Endothelial cell of umbilical vein (primary cell): ENCODE results near the gene KAT2B. TPM values are rescaled to one million over a fixed set of nuclear protein-coding genes. Genes with fewer than 3 reads are reported as not detected.

Experiments
- BruUV-seq: library from RNA; stranded (reverse); fragments of 400-500 nt; replicated peaks from 2 replicates; lab custom pipeline; 2021; lab: Mats Ljungman, UMichigan
- CTCF ChIA-PET: fragments of 300-600, 350-600 bp; sonication (Branson Sonifier 250); formaldehyde crosslinking; loops from one replicate; lab custom pipeline; 2021; ENCODE audit warnings: antibody characterized with exemption, inconsistent platforms; lab: Charles Lee
- POLR2A ChIA-PET: fragments of 300-600, 350-600 bp; sonication (Branson Sonifier 250); formaldehyde crosslinking; loops from one replicate; lab custom pipeline; 2021; ENCODE audit warnings: antibody characterized with exemption, inconsistent platforms; lab: Charles Lee
- DNase-seq: peaks from one replicate; pipeline ENCODE4 v3.0.0-alpha.2; 2011; ENCODE audit warnings: low read depth, low spot score
- FAIRE-seq: peaks from 2 replicates; lab custom pipeline; 2011; peaks lifted over from hg19 to GRCh38; lab: Jason Lieb, UNC
- H2AFZ ChIP-seq: 2 replicates; pipeline ENCODE4 v1.6.0; 2012; ENCODE audit warnings: low read depth, low read length, control low read depth, inconsistent platforms
- H3K27ac ChIP-seq: 2 replicates; pipeline ENCODE4 v1.5.1; 2011; ENCODE audit warnings: low read depth, mild to moderate bottlenecking, control low read depth, low read length, moderate library complexity; ENCODE audit not compliant: insufficient read depth
- H3K27me3 ChIP-seq, 2 experiments: 2 replicates each; pipeline versions ENCODE4 v1.6.0 to v1.6.1; 2011; ENCODE audit warnings: low read length in 2 of 2, mixed read lengths in 1 of 2; ENCODE audit not compliant: control insufficient read depth in 2 of 2, insufficient read depth in 2 of 2
- H3K36me3 ChIP-seq, 2 experiments: 2 replicates in 1 of 2; 3 replicates in 1 of 2; pipeline ENCODE4 v1.5.1; 2011; ENCODE audit warnings: low read length in 2 of 2, mild to moderate bottlenecking in 1 of 2, moderate library complexity in 1 of 2; ENCODE audit not compliant: control insufficient read depth in 2 of 2, insufficient read depth in 2 of 2; ENCODE audit errors: extremely low read depth in 1 of 2
- H3K4me1 ChIP-seq: 3 replicates; pipeline ENCODE4 v1.5.1; 2011; ENCODE audit warnings: mild to moderate bottlenecking, low read length; ENCODE audit not compliant: control insufficient read depth, insufficient read depth; ENCODE audit errors: extremely low read depth
- H3K4me2 ChIP-seq: 2 replicates; pipeline ENCODE4 v1.6.1; 2011; ENCODE audit warnings: low read length, control low read depth, mixed read lengths; ENCODE audit not compliant: insufficient read depth
- H3K4me3 ChIP-seq, 3 experiments: fragments of 200-600 bp in 1 of 3; sonication (generic), shearing (Covaris generic) in 1 of 3; replicated peaks in 1 of 3; 2 replicates each; pipeline ENCODE4 v1.5.1; 2011 to 2016; ENCODE audit warnings: control low read depth in 3 of 3, low read length in 3 of 3, mild to moderate bottlenecking in 2 of 3, inconsistent platforms in 1 of 3, low read depth in 1 of 3, moderate library complexity in 1 of 3; ENCODE audit not compliant: insufficient read depth in 1 of 3
- H3K79me2 ChIP-seq: 2 replicates; pipeline ENCODE4 v1.6.0; 2012; ENCODE audit warnings: low read length, inconsistent platforms; ENCODE audit not compliant: control insufficient read depth, insufficient read depth
- H3K9ac ChIP-seq: replicated peaks from 2 replicates; pipeline ENCODE3; 2011; ENCODE audit warnings: low read length, control low read depth; ENCODE audit not compliant: insufficient read depth; ENCODE audit errors: extremely low read depth
- H3K9me1 ChIP-seq: replicated peaks from 3 replicates; pipeline ENCODE4 v1.6.0; 2011; ENCODE audit warnings: mild to moderate bottlenecking, low read length; ENCODE audit not compliant: control insufficient read depth, insufficient read depth; ENCODE audit errors: extremely low read depth
- H3K9me3 ChIP-seq: replicated peaks from 2 replicates; pipeline ENCODE4 v1.5.1; 2012; ENCODE audit warnings: low read length, inconsistent platforms; ENCODE audit not compliant: control insufficient read depth, insufficient read depth
- H4K20me1 ChIP-seq: replicated peaks from 2 replicates; pipeline ENCODE3; 2011; ENCODE audit warnings: mild to moderate bottlenecking, low read length; ENCODE audit not compliant: control insufficient read depth, insufficient read depth; ENCODE audit errors: extremely low read depth
- EZH2 ChIP-seq: IDR thresholded peaks from 2 replicates; pipeline ENCODE4 v1.6.1; 2012; ENCODE audit warnings: borderline replicate concordance, low read depth, mild to moderate bottlenecking, moderate library complexity, low read length, inconsistent platforms; ENCODE audit not compliant: severe bottlenecking
- FOS ChIP-seq: IDR thresholded peaks from 2 replicates; pipeline ENCODE4 v1.6.1; 2011; ENCODE audit warnings: mild to moderate bottlenecking, low read length, moderate library complexity, borderline replicate concordance; ENCODE audit not compliant: insufficient read depth
- GATA2 ChIP-seq: IDR thresholded peaks from 2 replicates; pipeline ENCODE4 v1.7.0; 2011; ENCODE audit warnings: low read depth, mild to moderate bottlenecking, moderate library complexity, mixed read lengths, low read length; ENCODE audit not compliant: insufficient read length, insufficient read depth
- JUN ChIP-seq: IDR thresholded peaks from 2 replicates; pipeline ENCODE4 v1.6.1; 2011; ENCODE audit warnings: borderline replicate concordance, low read depth; ENCODE audit not compliant: insufficient read length, insufficient read depth
- MYC ChIP-seq: IDR thresholded peaks from one replicate; pipeline ENCODE4 v1.6.1; 2011; ENCODE audit warnings: mild to moderate bottlenecking, low read depth, low read length
- POLR2A ChIP-seq: IDR thresholded peaks from 2 replicates; pipeline ENCODE4 v1.6.1; 2012; ENCODE audit warnings: low read depth, mild to moderate bottlenecking, control low read depth, low read length
- POLR2AphosphoS5 ChIP-seq: IDR thresholded peaks from 2 replicates; pipeline ENCODE4 v1.6.1; 2012; ENCODE audit warnings: low read depth, mild to moderate bottlenecking, control low read depth, low read length, moderate library complexity; ENCODE audit not compliant: insufficient read depth
- dilution Hi-C: fragments of 300-500 bp; cut with MboI; formaldehyde crosslinking; loops from one replicate; pipeline ENCODE4 v1.15.0; 2019; ENCODE audit warnings: low sequenced_read_pairs; ENCODE audit not compliant: extremely low pct_ligation_motif_present
- intact Hi-C: fragments of 100-400 bp; cut with micrococcal nuclease; formaldehyde crosslinking; loops from one replicate; pipeline ENCODE4 v1.10.0; 2022
- polyA plus RNA-seq, 4 experiments: library from polyadenylated mRNA; depleted of rRNA in 3 of 4; stranded (reverse) in 3 of 4; unstranded in 1 of 4; fragments of >200 nt; gene quantifications; 2 replicates each; pipeline versions ENCODE4 v1.2.1 to v1.2.3, GENCODE V29; 2011 to 2012; ENCODE audit warnings: missing spikeins in 1 of 4
- total RNA-seq: library from RNA; stranded (reverse); gene quantifications from 2 replicates; pipeline ENCODE4 v1.2.3, GENCODE V29; 2021
- TF ChIP-seq, protein P1 (sequence below): IDR thresholded peaks from 2 replicates; pipeline ENCODE4 v1.6.1; 2011; ENCODE audit not compliant: insufficient read depth, insufficient read length
- TF ChIP-seq, protein P2 (sequence below), 2 donors: IDR thresholded peaks; 1 replicate in 1 of 2; 2 replicates in 1 of 2; pipeline ENCODE4 v1.5.1; 2011; ENCODE audit warnings: low read length in 2 of 2, mild to moderate bottlenecking in 2 of 2, moderate library complexity in 2 of 2, control low read depth in 1 of 2, inconsistent platforms in 1 of 2, low read depth in 1 of 2; ENCODE audit not compliant: insufficient read depth in 1 of 2; ENCODE audit errors: extremely low read depth in 1 of 2

KAT2B gene
- total and polyA plus RNA-seq, 2 donors (not counting 3 experiments of a cell fraction or from before 2014, with no cell fraction given), result 2.6 to 11.0 TPM

DNA sequence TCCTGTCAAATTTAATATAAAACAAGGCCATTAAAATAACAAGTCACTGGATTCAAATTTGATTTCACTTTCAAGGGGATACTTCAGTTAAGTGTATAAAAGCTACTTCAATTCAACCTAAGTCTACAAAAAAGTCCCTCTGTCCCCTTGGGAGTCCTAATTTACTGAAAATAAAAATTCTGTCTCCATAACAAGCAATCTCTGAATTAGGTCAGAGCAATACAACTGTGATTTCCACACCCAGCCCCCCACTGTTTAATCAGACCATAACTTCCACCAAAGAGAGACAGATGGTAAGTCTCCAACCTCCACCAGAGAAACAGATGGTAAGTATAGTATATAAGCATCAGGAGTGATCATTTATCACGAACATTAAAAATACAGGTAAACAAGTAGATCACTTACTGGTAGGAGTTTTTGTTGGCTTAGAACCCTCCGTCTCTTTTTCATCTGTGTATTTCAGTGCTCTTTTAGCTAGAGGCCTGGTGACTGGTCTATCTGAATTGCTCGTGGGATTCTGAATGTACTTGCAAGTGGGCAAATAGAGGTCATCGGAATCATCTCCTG, 133.7 kb downstream of the KAT2B start:
- Histone ChIP-seq H3K4me2 (no peak overlapping the region), H2AFZ (no peak overlapping the region), H3K4me1 (no peaks in the 10 kb centered on the region), H4K20me1 (no peaks in the 10 kb centered on the region), H3K9ac (no peak overlapping the region), H3K9me3 (no peaks in the 10 kb centered on the region), H3K4me3 (no peak overlapping the region), H3K9me1 (no peaks in the 10 kb centered on the region), H3K36me3 (no peaks in the 10 kb centered on the region), H3K27me3 (no peaks in the 10 kb centered on the region), H3K79me2 (no peaks in the 10 kb centered on the region), H3K27ac (no peak overlapping the region)
- FAIRE-seq (no peak), DNase-seq (no peak)
- ChIA-PET CTCF (interaction anchor here (0.9 kb wide), 1 partner anchor 9 kb away, joined by 3 read pairs; no protein-coding TSS in a partner anchor), POLR2A (no interaction called here)
- no TSS peak for BruUV-seq
- no peak for TF ChIP-seq EZH2
- no peak for TF ChIP-seq FOS
- no peak for TF ChIP-seq GATA2
- TF ChIP-seq MYC, result no peak
- no peak for TF ChIP-seq POLR2A
- intact Hi-C loops, result no loop called here
- dilution Hi-C loops, result no loop called here

DNA sequence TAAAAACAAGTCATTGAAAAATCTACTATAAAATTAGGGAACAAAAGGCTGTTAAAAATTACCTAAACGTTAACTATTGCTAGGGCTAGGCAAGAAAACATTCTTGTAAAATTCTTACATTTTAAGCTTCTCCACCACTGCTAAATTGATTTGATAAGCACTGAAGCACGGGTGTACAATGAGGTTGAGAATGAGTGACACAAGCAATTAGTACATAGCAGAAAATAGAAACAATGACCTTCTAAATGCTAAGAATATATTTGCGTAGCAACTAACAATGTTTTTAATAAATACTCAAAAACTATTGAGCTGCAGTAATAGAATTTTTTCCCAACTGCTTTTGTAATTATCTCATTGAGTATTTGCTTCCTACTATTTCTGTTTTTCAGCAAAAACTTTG, 141.0 kb downstream of the KAT2B start:
- Histone ChIP-seq H3K4me2 (no peak overlapping the region), H3K9me1 (no peaks in the 10 kb centered on the region), H3K36me3 (peaks cover 0 to 2% of the 10 kb centered on the region in 2 experiments), H3K4me3 (no peak overlapping the region), H3K27ac (no peak overlapping the region), H3K9ac (no peak overlapping the region), H3K9me3 (no peaks in the 10 kb centered on the region), H4K20me1 (no peaks in the 10 kb centered on the region), H2AFZ (no peak overlapping the region), H3K27me3 (no peaks in the 10 kb centered on the region), H3K79me2 (peaks cover 24% of the 10 kb centered on the region), H3K4me1 (peaks cover 14% of the 10 kb centered on the region)
- intact Hi-C loops (no loop called here), dilution Hi-C loops (no loop called here)
- POLR2A ChIA-PET, result no interaction called here
- FAIRE-seq (no peak), DNase-seq (no peak)
- CTCF ChIA-PET, result no interaction called here
- TF ChIP-seq MYC (no peak), POLR2A (no peak), EZH2 (no peak), POLR2AphosphoS5 (no peak), JUN (no peak), FOS (no peak), GATA2 (no peak)
- TF ChIP-seq, protein P1, sequence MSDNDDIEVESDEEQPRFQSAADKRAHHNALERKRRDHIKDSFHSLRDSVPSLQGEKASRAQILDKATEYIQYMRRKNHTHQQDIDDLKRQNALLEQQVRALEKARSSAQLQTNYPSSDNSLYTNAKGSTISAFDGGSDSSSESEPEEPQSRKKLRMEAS, result no peak
- TF ChIP-seq, protein P2, sequence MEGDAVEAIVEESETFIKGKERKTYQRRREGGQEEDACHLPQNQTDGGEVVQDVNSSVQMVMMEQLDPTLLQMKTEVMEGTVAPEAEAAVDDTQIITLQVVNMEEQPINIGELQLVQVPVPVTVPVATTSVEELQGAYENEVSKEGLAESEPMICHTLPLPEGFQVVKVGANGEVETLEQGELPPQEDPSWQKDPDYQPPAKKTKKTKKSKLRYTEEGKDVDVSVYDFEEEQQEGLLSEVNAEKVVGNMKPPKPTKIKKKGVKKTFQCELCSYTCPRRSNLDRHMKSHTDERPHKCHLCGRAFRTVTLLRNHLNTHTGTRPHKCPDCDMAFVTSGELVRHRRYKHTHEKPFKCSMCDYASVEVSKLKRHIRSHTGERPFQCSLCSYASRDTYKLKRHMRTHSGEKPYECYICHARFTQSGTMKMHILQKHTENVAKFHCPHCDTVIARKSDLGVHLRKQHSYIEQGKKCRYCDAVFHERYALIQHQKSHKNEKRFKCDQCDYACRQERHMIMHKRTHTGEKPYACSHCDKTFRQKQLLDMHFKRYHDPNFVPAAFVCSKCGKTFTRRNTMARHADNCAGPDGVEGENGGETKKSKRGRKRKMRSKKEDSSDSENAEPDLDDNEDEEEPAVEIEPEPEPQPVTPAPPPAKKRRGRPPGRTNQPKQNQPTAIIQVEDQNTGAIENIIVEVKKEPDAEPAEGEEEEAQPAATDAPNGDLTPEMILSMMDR (IDR thresholded peaks at IDR 0.05; ENCODE audit: extremely low read depth in 1 of 2, insufficient read depth in 1 of 2, low read depth in 1 of 2, low read length in 2 of 2), result no peak
- no TSS peak for BruUV-seq
